ENCODE measurements around the gene DIP2C.

DIP2C gene

GRCh38 chr10:416091-416515, 273.4 kb downstream of the DIP2C start:
- intact Hi-C loops (cut with DNase I; ENCODE audit: low total_unique reads) = no loop called here
- DNase-seq = no peak
- TF ChIP-seq CTCF (IDR thresholded peaks at IDR 0.05) = no peak

GRCh38 chr10:413662-414071, 275.8 kb downstream of the DIP2C start:
- H3K36me3 ChIP-seq = peaks cover 27 to 71% (median 36%) of the 10 kb centered on the region in 3 donors
- intact Hi-C loops (cut with DNase I; ENCODE audit: low total_unique reads) = no loop called here
- no peak for DNase-seq
- H3K27me3 ChIP-seq = no peaks in the 10 kb centered on the region
- H3K4me3 ChIP-seq = no peak overlapping the region
- no peaks in the 10 kb centered on the region for H3K9me3 ChIP-seq
- H3K4me1 ChIP-seq = no peaks in the 10 kb centered on the region
- no peak for TF ChIP-seq CTCF (IDR thresholded peaks at IDR 0.05)
- H3K27ac ChIP-seq = no peak overlapping the region

More at GRCh38 chr10:416091-416515, 273.4 kb downstream of the DIP2C start:
- Histone ChIP-seq H3K27ac (no peak overlapping the region), H3K9me3 (no peaks in the 10 kb centered on the region), H3K4me3 (no peak overlapping the region), H3K36me3 (peaks cover 32 to 67% (median 38%) of the 10 kb centered on the region in 3 donors), H3K27me3 (no peaks in the 10 kb centered on the region), H3K4me1 (peaks cover 0 to 10% (median 0%) of the 10 kb centered on the region in 4 donors)

GRCh38 chr10:412109-412508, 277.4 kb downstream of the DIP2C start:
- Histone ChIP-seq H3K27me3 (no peaks in the 10 kb centered on the region), H3K4me1 (no peaks in the 10 kb centered on the region), H3K27ac (no peak overlapping the region), H3K4me3 (no peak overlapping the region), H3K36me3 (peaks cover 35 to 76% (median 48%) of the 10 kb centered on the region in 3 donors), H3K9me3 (no peaks in the 10 kb centered on the region)
- TF ChIP-seq CTCF (IDR thresholded peaks at IDR 0.05) = no peak
- intact Hi-C loops (cut with DNase I; ENCODE audit: low total_unique reads) = no loop called here
- DNase-seq = no peak

DNA sequence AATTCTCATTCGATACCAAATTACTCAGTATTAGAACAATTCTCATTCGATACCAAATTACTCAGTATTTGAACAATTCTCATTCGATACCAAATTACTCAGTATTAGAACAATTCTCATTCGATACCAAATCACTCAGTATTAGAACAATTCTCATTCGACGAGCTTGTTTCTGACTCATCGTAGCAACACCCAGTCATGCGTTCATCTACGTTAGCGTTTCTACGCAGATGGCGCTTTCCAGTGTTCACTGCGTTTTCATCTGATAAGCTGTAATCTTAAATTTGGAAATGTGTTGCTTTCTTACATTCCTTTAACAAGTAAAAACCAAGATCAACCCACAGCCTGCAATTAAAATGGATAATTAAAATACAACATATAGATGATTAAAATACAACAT, 277.9 kb downstream of the DIP2C start:
- TF ChIP-seq CTCF (IDR thresholded peaks at IDR 0.05) = no peak
- no peaks in the 10 kb centered on the region for H3K27me3 ChIP-seq
- no peak for DNase-seq
- intact Hi-C loops (cut with DNase I; ENCODE audit: low total_unique reads) = no loop called here
- H3K4me3 ChIP-seq = no peak overlapping the region
- H3K9me3 ChIP-seq = no peaks in the 10 kb centered on the region
- H3K36me3 ChIP-seq = peaks cover 35 to 78% (median 53%) of the 10 kb centered on the region in 3 donors
- H3K4me1 ChIP-seq = no peaks in the 10 kb centered on the region
- H3K27ac ChIP-seq = no peak overlapping the region

DNA sequence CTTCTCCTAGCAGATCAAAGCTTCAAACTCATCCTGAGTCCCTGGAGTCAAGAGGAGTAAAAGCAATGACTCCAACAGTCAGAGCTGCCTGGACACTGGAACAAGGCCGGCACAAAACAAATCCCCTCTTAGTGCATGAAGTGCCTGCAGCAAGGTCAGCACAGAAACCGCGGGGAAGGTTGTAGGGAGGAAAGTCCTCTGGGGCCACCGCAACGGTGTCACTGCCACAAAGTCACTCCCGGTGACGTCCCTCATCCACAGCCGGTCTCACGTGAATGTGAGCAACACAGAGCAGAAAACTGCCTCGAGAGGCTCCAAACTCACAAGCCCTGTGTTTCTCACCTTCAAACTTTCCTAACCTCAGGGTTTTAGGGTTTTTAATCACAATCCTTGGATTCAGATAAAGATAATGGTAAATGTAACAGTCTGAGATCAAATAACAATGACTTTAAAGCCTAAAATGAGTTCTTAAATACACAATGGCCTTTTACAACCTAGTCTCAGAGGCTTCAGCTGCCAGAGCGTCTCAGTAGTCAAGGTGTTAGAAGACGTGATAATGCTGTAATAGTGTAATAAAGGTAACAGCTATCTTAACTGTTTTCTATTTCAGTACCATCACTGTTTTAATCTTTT, 279.9 kb downstream of the DIP2C start:
- Histone ChIP-seq H3K36me3 (peaks cover 43 to 75% (median 47%) of the 10 kb centered on the region in 3 donors), H3K9me3 (no peaks in the 10 kb centered on the region), H3K27ac (no peak overlapping the region), H3K27me3 (no peaks in the 10 kb centered on the region), H3K4me1 (no peaks in the 10 kb centered on the region), H3K4me3 (no peak overlapping the region)
- no peak for DNase-seq
- no peak for TF ChIP-seq CTCF (IDR thresholded peaks at IDR 0.05)
- intact Hi-C loops (cut with DNase I; ENCODE audit: low total_unique reads) = no loop called here
